ENCODE measurements around the gene SPDYC. TPM values are rescaled to one million over a fixed set of nuclear protein-coding genes. Genes with fewer than 3 reads are reported as not detected.
A peak's percentile ranks its signal among the peaks of the same experiment; 100 is the strongest.

Gene SPDYC
- total RNA-seq, 1 donor from 2014 or later: not detected

- no peaks in the 10 kb centered on the region for H3K27me3 ChIP-seq
- DNase-seq: no peak
- H3K4me1 ChIP-seq: peaks cover 13% of the 10 kb centered on the region
- ATAC-seq: no peak
- H3K36me3 ChIP-seq: peaks cover 54% of the 10 kb centered on the region
- H3K9me3 ChIP-seq: no peaks in the 10 kb centered on the region
- intact Hi-C loops (cut with DNase I): no loop called here
- H3K27ac ChIP-seq: no peak overlapping the region
- H3K4me3 ChIP-seq: no peak overlapping the region
- TF ChIP-seq CTCF (IDR thresholded peaks at IDR 0.05): no peak
Observed at GRCh38 chr11:65210361-65210731, 40.3 kb downstream of the SPDYC start.

GRCh38 chr11:65210748-65211147 is 40.7 kb downstream of the SPDYC start:
- Histone ChIP-seq H3K27ac (no peak overlapping the region), H3K4me1 (peaks cover 13% of the 10 kb centered on the region), H3K36me3 (peaks cover 49% of the 10 kb centered on the region), H3K4me3 (no peak overlapping the region), H3K27me3 (no peaks in the 10 kb centered on the region), H3K9me3 (no peaks in the 10 kb centered on the region)
- ATAC-seq: no peak
- intact Hi-C loops (cut with DNase I): no loop called here
- no peak for DNase-seq
- no peak for TF ChIP-seq CTCF (IDR thresholded peaks at IDR 0.05)

- H3K27ac ChIP-seq: no peak overlapping the region
- TF ChIP-seq CTCF (IDR thresholded peaks at IDR 0.05): no peak
- no peak for ATAC-seq
- no peaks in the 10 kb centered on the region for H3K9me3 ChIP-seq
- H3K4me3 ChIP-seq: no peak overlapping the region
- no peaks in the 10 kb centered on the region for H3K27me3 ChIP-seq
- no peak for DNase-seq
- intact Hi-C loops (cut with DNase I): no loop called here
- peaks cover 13% of the 10 kb centered on the region for H3K4me1 ChIP-seq
- peaks cover 42% of the 10 kb centered on the region for H3K36me3 ChIP-seq
Observed at GRCh38 chr11:65211293-65212105, 41.5 kb downstream of the SPDYC start.

- H3K9me3 ChIP-seq: no peaks in the 10 kb centered on the region
- DNase-seq (no peak), ATAC-seq (no peak)
- TF ChIP-seq CTCF (IDR thresholded peaks at IDR 0.05): no peak
- no peak overlapping the region for H3K27ac ChIP-seq
- intact Hi-C loops (cut with DNase I): no loop called here
- no peak overlapping the region for H3K4me3 ChIP-seq
- H3K4me1 ChIP-seq: peaks cover 13% of the 10 kb centered on the region
- no peaks in the 10 kb centered on the region for H3K27me3 ChIP-seq
- peaks cover 34% of the 10 kb centered on the region for H3K36me3 ChIP-seq
Observed at GRCh38 chr11:65212226-65212801, 42.3 kb downstream of the SPDYC start.

- Histone ChIP-seq H3K27me3 (no peaks in the 10 kb centered on the region), H3K36me3 (peaks cover 33% of the 10 kb centered on the region), H3K4me1 (peaks cover 5% of the 10 kb centered on the region), H3K27ac (no peak overlapping the region), H3K9me3 (no peaks in the 10 kb centered on the region), H3K4me3 (no peak overlapping the region)
- intact Hi-C loops (cut with DNase I): no loop called here
- no peak for TF ChIP-seq CTCF (IDR thresholded peaks at IDR 0.05)
- ATAC-seq (peak; percentile 27), DNase-seq (no peak)
Observed at GRCh38 chr11:65213322-65214211, 43.5 kb downstream of the SPDYC start.

Data from upper lobe of right lung (tissue), 1 donor.